GM12892 (cell line): ENCODE results near the gene BAIAP2.

Source experiments
- DNase-seq: peaks from one replicate; pipeline ENCODE4 v3.0.0; 2011; ENCODE audit not compliant: insufficient read length
- FAIRE-seq: peaks from 2 replicates; lab custom pipeline; 2011; peaks lifted over from hg19 to GRCh38; lab: Jason Lieb, UNC
- POLR2A ChIP-seq: IDR thresholded peaks from 2 replicates; pipeline ENCODE4 v1.6.1; 2011; ENCODE audit warnings: low read depth, low read length, control low read depth
- POLR2AphosphoS5 ChIP-seq: IDR thresholded peaks from 2 replicates; pipeline ENCODE4 v1.6.1; 2011; ENCODE audit warnings: low read depth, low read length, control low read depth
- TAF1 ChIP-seq: IDR thresholded peaks from 2 replicates; pipeline ENCODE4 v1.6.1; 2011; ENCODE audit warnings: low read depth, mild to moderate bottlenecking, control low read depth, low read length, borderline replicate concordance

BAIAP2 gene

DNA sequence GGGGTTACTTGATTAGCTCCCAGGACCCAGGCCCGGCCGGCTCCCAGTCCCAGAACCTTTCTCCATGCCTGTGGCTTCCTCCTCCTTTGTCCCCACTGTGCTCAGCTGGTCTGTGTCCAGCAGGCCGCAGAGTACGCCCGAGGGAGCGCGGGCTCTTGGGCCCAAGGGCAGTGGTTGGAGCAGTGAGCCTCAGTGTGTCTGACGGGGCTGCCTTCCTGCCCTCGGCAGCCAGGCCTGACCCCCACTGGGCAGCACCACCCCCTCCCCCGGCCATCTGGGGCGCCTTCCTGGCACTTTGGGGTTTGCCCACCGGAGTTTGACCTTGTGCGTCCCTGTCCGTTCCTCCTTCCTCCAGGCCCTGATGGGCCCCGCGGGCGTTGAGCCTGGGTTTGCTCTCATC, 67.9 kb downstream of the BAIAP2 start:
- no peak for DNase-seq
- TF ChIP-seq TAF1: no peak
- TF ChIP-seq POLR2AphosphoS5: no peak
- no peak for TF ChIP-seq POLR2A
- FAIRE-seq: no peak

DNA sequence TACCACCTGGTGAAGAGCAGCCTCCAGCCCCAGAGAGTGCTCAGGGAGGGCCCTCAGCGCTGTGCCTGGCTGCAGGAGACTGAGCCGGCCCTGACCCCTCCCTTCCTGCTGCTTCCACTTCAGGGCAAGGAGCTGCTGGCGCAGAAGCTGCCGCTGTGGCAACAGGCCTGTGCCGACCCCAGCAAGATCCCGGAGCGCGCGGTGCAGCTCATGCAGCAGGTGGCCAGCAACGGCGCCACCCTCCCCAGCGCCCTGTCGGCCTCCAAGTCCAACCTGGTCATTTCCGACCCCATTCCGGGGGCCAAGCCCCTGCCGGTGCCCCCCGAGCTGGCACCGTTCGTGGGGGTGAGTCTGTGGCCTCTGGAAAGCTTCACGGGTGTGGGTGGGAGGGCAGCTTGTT, 68.4 kb downstream of the BAIAP2 start:
- DNase-seq (no peak), FAIRE-seq (no peak)
- TF ChIP-seq TAF1 (no peak), POLR2AphosphoS5 (no peak), POLR2A (no peak)

DNA sequence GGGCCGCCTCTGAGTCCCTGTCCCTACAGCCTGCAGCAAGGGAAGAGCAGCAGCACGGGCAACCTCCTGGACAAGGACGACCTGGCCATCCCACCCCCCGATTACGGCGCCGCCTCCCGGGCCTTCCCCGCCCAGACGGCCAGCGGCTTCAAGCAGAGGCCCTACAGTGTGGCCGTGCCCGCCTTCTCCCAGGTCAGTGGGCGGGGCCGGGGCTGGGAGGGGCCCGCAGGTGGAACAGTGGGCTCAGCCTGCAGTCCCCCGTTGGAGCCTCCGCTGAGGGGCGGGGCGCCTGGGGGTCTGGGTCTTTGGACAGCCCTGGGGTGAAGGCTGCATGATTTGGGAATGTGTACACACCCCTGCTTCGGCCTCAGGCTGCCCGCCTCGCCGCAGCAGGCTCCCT, 71.8 kb downstream of the BAIAP2 start:
- DNase-seq (no peak), FAIRE-seq (no peak)
- TF ChIP-seq POLR2AphosphoS5 (no peak), POLR2A (no peak), TAF1 (no peak)

DNA sequence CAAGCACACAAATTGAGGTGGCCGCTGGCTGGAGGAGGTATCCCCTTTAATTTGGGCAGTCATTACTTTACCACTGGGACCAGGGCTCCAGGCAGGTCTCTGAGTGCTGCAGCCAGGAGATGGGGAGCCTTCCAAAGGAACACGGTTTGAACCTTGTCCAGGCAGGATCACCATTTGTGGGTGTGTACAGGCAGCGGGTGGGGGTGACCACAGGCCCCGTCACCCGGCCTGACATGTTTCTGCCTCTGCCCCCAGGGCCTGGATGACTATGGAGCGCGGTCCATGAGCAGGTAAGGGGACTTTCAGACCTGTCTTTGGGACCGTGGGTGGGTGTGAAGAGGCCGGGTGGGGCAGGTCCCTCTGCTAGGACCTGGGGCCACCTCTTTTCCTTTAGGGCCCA, 73.3 kb downstream of the BAIAP2 start:
- TF ChIP-seq POLR2AphosphoS5 (no peak), POLR2A (no peak), TAF1 (no peak)
- no peak for FAIRE-seq

DNA sequence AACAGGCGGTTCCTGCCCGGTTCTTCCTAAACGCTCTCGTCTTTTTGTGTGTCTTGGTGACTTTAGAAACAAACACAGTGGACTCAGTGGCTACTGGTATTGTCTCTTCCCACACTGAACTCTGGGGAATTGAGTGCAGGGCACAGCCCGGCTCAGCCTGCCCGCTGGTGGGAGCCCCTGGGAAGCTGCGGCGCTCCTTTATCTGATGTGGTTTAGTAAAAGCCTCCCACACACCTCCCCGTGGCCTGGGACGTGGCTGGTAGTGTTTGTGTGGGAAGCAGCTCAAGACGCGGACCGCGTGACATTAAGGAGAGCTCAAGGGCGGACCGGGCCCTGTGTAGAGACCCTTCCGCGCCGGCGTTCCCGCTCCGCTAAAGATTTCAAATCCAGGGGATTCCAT, 75.0 kb downstream of the BAIAP2 start:
- no peak for TF ChIP-seq POLR2AphosphoS5
- TF ChIP-seq TAF1: no peak
- no peak for TF ChIP-seq POLR2A
- FAIRE-seq (no peak), DNase-seq (no peak)

More for the DNA sequence above, 73.3 kb downstream of the BAIAP2 start:
- DNase-seq: no peak

DNA sequence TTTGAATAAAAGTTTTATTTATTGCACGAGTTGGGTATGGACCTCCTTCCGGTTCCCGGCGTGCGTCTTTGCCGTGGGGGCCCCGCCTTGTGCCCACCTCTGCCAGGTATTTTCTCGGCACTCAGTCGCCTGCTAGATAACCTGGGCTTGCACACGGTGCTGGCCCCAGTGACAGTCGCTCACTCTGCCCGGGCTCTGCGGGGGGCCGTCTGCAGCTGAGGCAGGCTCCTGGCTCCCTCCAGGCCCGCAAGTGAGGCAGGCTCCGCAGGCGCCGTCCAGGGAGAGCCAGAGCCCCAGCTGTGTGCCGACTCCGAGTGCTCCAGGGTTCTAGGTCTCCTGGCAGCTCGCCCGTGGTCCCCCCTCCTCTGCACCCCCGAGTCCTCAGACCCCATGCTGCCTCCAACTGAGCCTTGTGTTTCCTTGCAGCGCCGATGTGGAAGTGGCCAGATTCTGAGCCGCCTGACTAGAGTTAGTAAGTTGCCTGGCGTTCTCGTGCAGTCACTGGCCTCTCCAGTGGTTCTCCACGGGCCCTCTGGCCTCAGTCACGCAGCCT, 75.6 kb downstream of the BAIAP2 start:
- FAIRE-seq: no peak
- TF ChIP-seq POLR2A (no peak), TAF1 (no peak), POLR2AphosphoS5 (no peak)

DNA sequence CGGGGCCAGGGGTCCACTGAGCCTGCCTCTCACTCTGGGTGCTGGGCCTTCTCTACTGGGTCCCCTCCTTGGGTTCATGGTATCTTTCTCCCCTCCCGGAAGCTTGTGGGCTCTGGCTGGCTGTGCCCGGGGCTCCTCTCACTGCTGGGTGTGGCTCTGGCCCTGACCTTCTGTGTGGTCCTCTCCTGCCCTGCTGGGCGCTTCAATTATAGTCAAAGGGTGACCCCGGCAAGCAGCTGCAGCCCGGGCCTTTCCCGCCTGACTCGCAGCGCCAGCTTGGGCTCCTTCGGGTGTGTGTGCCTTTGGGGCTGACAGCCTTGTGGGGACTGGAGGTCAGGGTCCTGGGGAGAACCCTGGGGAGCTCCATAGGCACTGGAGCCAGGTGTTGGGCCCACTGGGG, 76.1 kb downstream of the BAIAP2 start:
- no peak for DNase-seq
- FAIRE-seq: no peak
- TF ChIP-seq POLR2A (no peak), TAF1 (no peak), POLR2AphosphoS5 (no peak)

More for the DNA sequence above, 75.6 kb downstream of the BAIAP2 start:
- no peak for DNase-seq

DNA sequence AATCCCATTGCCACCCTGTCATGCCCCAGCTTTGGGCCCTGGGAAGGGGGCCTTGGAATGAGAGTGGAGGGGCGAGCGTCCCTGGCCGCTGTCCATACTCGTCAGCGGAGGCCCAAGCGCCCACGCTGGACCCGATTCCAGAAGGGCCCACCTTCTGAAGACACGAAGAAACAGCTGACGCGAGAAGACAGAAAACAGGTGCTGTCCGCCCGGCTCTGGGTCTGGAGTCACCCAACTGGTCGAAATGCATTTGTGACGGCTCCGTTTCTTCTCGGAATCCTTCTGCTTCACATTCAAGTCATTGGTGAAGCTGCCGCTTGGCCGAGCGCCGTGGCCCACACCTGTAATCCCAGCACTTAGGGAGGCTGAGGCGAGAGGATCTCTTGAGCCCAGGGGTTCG, 77.5 kb downstream of the BAIAP2 start:
- FAIRE-seq: no peak
- DNase-seq: no peak
- TF ChIP-seq POLR2A: no peak
- TF ChIP-seq POLR2AphosphoS5: no peak
- no peak for TF ChIP-seq TAF1

DNA sequence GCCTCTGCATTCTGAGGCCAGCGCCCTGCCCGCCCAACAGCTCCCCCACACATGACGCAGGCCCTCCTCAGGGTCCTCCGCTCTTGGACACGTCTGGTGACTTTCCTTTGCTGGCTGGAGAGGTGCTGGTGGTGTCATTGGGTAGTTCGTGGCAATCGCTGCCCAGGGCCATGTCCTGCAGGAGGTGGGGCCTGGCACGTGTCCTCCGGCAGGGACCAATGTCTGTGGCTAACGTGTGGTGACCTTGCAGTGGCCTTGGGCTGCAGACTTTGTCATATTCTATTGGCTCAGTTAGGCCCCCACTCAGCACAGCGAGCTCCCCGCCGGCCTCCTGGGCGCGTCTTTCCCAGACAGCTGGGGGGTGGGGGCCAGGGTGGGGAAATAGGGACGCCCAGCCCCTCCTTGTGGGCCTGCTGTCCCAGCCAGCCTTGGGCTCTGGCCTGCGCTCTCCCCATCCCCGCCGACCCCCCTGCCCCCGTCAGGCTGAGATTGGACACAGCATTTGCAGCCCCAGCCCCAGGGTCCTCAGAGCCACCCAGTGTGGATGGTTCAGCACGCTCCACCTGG, 78.3 kb downstream of the BAIAP2 start:
- FAIRE-seq: no peak
- TF ChIP-seq TAF1 (no peak), POLR2A (no peak), POLR2AphosphoS5 (no peak)
- no peak for DNase-seq

DNA sequence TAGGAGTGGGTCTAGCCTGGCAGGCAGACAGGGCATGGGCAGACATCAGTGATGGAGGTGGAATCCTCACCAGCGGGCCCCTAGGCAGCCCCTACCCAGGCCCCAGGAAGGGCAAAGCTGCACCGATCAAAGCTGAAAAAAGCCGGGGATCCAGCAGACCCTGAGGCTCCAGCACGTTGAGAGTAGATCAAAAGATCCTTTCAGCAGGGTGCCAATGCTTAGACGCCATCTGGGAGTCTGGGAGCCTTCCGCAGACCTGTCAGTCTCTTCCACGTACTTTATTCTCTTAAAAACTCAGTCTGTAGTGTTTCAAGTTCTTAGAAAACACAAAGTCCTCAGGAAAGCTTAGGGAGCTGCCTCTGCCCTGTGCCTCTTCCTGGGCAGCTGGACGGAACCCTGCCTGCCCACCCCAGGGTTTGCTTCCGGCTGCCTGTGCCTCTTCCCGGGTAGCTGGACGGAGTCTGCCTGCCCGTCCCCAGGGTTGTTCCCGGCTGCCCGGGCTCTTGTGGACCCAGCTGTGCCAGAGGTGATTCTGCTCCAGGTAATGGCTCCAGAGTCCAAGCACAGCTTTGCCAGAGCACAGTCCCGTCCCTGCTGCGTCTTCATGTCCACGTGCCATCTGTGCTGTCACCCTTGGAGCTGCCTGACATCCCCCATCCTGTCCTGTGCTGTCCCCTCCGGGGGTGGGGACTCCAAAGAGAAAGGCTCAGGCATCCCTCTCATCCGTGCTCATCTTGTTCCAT, 79.6 kb downstream of the BAIAP2 start:
- FAIRE-seq (no peak), DNase-seq (no peak)

DNA sequence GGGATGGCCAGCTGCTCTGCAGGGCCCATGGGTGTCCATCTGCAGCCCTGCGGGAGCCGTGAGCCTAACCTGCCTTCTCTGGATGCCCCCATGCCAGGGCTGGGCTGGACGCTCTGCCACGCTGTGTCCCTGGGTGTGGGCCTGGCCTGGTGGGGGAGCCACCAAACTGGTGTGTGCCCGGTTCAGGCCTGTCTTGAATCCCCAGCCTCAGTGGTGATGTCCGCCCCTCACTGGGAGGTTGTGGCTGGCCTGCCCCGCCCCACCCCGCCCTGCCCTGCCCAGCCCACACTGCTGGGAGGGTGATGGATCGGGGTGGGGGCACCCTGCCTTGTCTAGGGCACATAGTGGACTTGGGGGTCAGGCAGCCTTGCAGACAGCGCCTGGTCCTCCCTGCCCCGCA, 80.3 kb downstream of the BAIAP2 start:
- TF ChIP-seq TAF1: no peak
- no peak for TF ChIP-seq POLR2AphosphoS5
- no peak for TF ChIP-seq POLR2A
- FAIRE-seq (no peak), DNase-seq (no peak)

More for the DNA sequence above, 79.6 kb downstream of the BAIAP2 start:
- TF ChIP-seq POLR2AphosphoS5 (no peak), TAF1 (no peak), POLR2A (no peak)
